ENCODE results near the gene RASAL3.

DNA sequence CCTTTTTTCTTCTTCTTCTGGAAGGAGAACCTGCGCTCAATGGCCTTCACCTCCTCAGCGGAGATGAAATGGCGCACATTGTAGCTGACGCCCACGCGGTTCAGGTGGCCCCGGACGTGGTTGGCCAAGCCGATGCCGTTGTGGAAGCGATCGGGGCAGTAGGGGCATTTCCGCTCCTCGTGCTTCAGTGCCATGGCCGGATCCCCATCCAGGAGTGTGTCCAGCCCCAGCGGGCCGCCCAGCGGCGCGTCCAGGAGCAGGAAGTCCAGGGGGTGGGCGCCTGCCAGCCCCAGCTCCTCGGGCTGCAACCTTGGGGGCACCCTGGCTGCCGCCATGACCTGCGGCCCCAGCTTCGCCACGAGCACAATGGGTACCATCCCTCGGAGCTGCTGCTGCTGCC lies 25.8 kb downstream of the RASAL3 start:
- TF ChIP-seq POLR2AphosphoS5 (IDR thresholded peaks at IDR 0.05; ENCODE audit: low read depth, low read length) (no peak), TAF1 (IDR thresholded peaks at IDR 0.05; ENCODE audit: low read depth, low read length) (no peak), POLR2A (IDR thresholded peaks at IDR 0.05; ENCODE audit: low read depth, low read length) (no peak)
